ENCODE results near the gene MGLL.

MGLL gene

GRCh38 chr3:127792541-127793292 is 29.6 kb downstream of the MGLL start:
- DNase-seq (ENCODE audit: low read depth in 1 of 2, low spot score in 1 of 2), result no peak
- H3K4me3 ChIP-seq (replicated peaks; ENCODE audit: insufficient read depth, low read length), result no peak overlapping the region
- TF ChIP-seq CTCF (IDR thresholded peaks at IDR 0.05; ENCODE audit: insufficient read depth, low read length), result no peak
- no peak for TF ChIP-seq POLR2AphosphoS5 (IDR thresholded peaks at IDR 0.05; ENCODE audit: low read depth)
- no peak for TF ChIP-seq REST (IDR thresholded peaks at IDR 0.05; ENCODE audit: insufficient replicate concordance, low read depth)
- TF ChIP-seq GABPA (IDR thresholded peaks at IDR 0.05; ENCODE audit: low read depth), result no peak
- TF ChIP-seq SPI1 (IDR thresholded peaks at IDR 0.05; ENCODE audit: borderline replicate concordance, low read depth), result no peak
- H3K27me3 ChIP-seq (ENCODE audit: insufficient read depth, poor library complexity, severe bottlenecking), result no peaks in the 10 kb centered on the region
- H3K27ac ChIP-seq (replicated peaks), result no peak overlapping the region

- Histone ChIP-seq H3K4me3 (replicated peaks; ENCODE audit: insufficient read depth, low read length) (no peak overlapping the region), H3K27ac (replicated peaks) (no peak overlapping the region), H3K27me3 (ENCODE audit: insufficient read depth, poor library complexity, severe bottlenecking) (no peaks in the 10 kb centered on the region)
- TF ChIP-seq CTCF (IDR thresholded peaks at IDR 0.05; ENCODE audit: insufficient read depth, low read length) (peak; percentile 35), SPI1 (IDR thresholded peaks at IDR 0.05; ENCODE audit: borderline replicate concordance, low read depth) (no peak), POLR2AphosphoS5 (IDR thresholded peaks at IDR 0.05; ENCODE audit: low read depth) (no peak)
- peak in 1 of 2 experiments; percentile 49 for DNase-seq (ENCODE audit: low read depth in 1 of 2, low spot score in 1 of 2)
Measured at GRCh38 chr3:127791221-127791913, 30.9 kb downstream of the MGLL start.

GRCh38 chr3:127790882-127791183 is 31.5 kb downstream of the MGLL start:
- DNase-seq (ENCODE audit: low read depth in 1 of 2, low spot score in 1 of 2), result no peak
- TF ChIP-seq REST (IDR thresholded peaks at IDR 0.05; ENCODE audit: insufficient replicate concordance, low read depth), result no peak
- no peak for TF ChIP-seq CTCF (IDR thresholded peaks at IDR 0.05; ENCODE audit: insufficient read depth, low read length)
- no peak for TF ChIP-seq POLR2AphosphoS5 (IDR thresholded peaks at IDR 0.05; ENCODE audit: low read depth)
- no peak for TF ChIP-seq GABPA (IDR thresholded peaks at IDR 0.05; ENCODE audit: low read depth)
- no peak for TF ChIP-seq SPI1 (IDR thresholded peaks at IDR 0.05; ENCODE audit: borderline replicate concordance, low read depth)
- Histone ChIP-seq H3K27ac (replicated peaks) (no peak overlapping the region), H3K27me3 (ENCODE audit: insufficient read depth, poor library complexity, severe bottlenecking) (no peaks in the 10 kb centered on the region), H3K4me3 (replicated peaks; ENCODE audit: insufficient read depth, low read length) (no peak overlapping the region)

All from HL-60 (cell line).